Stimulated activated CD8-positive, alpha-beta memory T cell treated with anti-CD3 and anti-CD28 coated beads, Interleukin-15, amount 100 ng/mL, for 24 hours (primary cell): ENCODE data around the gene UBE2D2.

Experiments used
- DNase-seq: peaks from one replicate; pipeline ENCODE4 v3.0.0-alpha.2; 2020; ENCODE audit warnings: low read depth

Gene UBE2D2

GRCh38 chr5:139648205-139649081 is 87.3 kb downstream of the UBE2D2 start, which contains the start of gene CXXC5:
TSS of gene CXXC5 (plus strand) at chr5:139648349. CDS start at chr5:139680524, 32,175 bp downstream.
- DNase-seq = no peak

- no peak for DNase-seq
These were observed 88.2 kb downstream of the UBE2D2 start for GRCh38 chr5:139649082-139649991.

GRCh38 chr5:139650031-139650688 is 89.0 kb downstream of the UBE2D2 start:
- DNase-seq = no peak

- no peak for DNase-seq
These were observed 89.5 kb downstream of the UBE2D2 start for GRCh38 chr5:139650689-139651042.

GRCh38 chr5:139651043-139651834 is 90.1 kb downstream of the UBE2D2 start:
- DNase-seq = no peak

- no peak for DNase-seq
These were observed 91.0 kb downstream of the UBE2D2 start for GRCh38 chr5:139651853-139652787.

- no peak for DNase-seq
These were observed 91.7 kb downstream of the UBE2D2 start for GRCh38 chr5:139652788-139653241.

GRCh38 chr5:139653616-139654015 is 92.5 kb downstream of the UBE2D2 start:
- DNase-seq = no peak

- no peak for DNase-seq
These were observed 93.3 kb downstream of the UBE2D2 start for GRCh38 chr5:139654464-139654863.

- DNase-seq = no peak
These were observed 93.8 kb downstream of the UBE2D2 start for GRCh38 chr5:139654871-139655491.

GRCh38 chr5:139655727-139656271 is 94.7 kb downstream of the UBE2D2 start:
- DNase-seq = no peak

GRCh38 chr5:139657363-139658321 is 96.5 kb downstream of the UBE2D2 start:
- DNase-seq = no peak

GRCh38 chr5:139658501-139658927 is 97.4 kb downstream of the UBE2D2 start:
- DNase-seq = no peak

- DNase-seq = no peak
These were observed 98.0 kb downstream of the UBE2D2 start for GRCh38 chr5:139658928-139659667.

GRCh38 chr5:139659695-139660101 is 98.6 kb downstream of the UBE2D2 start:
- no peak for DNase-seq

- DNase-seq = no peak
These were observed 99.2 kb downstream of the UBE2D2 start for GRCh38 chr5:139660105-139660922.
